GM12891 (cell line): ENCODE measurements around the gene GREB1.

Experiments
- PAX5 ChIP-seq: IDR thresholded peaks from 2 replicates; pipeline ENCODE4 v1.6.1; 2011; ENCODE audit warnings: low read length, moderate library complexity, mild to moderate bottlenecking; ENCODE audit not compliant: insufficient read depth, severe bottlenecking
- POLR2A ChIP-seq: IDR thresholded peaks from 2 replicates; pipeline ENCODE4 v1.6.1; 2011; ENCODE audit warnings: low read depth, low read length, control low read depth
- POLR2AphosphoS5 ChIP-seq: IDR thresholded peaks from 2 replicates; pipeline ENCODE4 v1.6.1; 2011; ENCODE audit warnings: low read depth, low read length, control low read depth
- POU2F2 ChIP-seq: IDR thresholded peaks from 2 replicates; pipeline ENCODE4 v1.6.1; 2011; ENCODE audit warnings: low read depth, mild to moderate bottlenecking, control low read depth, low read length, moderate library complexity
- SPI1 ChIP-seq: IDR thresholded peaks from 2 replicates; pipeline ENCODE4 v1.6.1; 2011; ENCODE audit warnings: low read depth, low read length, control low read depth
- TAF1 ChIP-seq: IDR thresholded peaks from 2 replicates; pipeline ENCODE4 v1.6.1; 2011; ENCODE audit warnings: low read depth, low read length, control low read depth

- no peak for TF ChIP-seq SPI1
- TF ChIP-seq POLR2A = no peak
- TF ChIP-seq POLR2AphosphoS5 = no peak
- TF ChIP-seq TAF1 = no peak
- TF ChIP-seq PAX5 = no peak
- TF ChIP-seq POU2F2 = no peak
These were observed 54.6 kb downstream of the GREB1 start for GRCh38 chr2:11588228-11589110.
